ENCODE data around the gene SPDYC.

The SPDYC gene

DNA sequence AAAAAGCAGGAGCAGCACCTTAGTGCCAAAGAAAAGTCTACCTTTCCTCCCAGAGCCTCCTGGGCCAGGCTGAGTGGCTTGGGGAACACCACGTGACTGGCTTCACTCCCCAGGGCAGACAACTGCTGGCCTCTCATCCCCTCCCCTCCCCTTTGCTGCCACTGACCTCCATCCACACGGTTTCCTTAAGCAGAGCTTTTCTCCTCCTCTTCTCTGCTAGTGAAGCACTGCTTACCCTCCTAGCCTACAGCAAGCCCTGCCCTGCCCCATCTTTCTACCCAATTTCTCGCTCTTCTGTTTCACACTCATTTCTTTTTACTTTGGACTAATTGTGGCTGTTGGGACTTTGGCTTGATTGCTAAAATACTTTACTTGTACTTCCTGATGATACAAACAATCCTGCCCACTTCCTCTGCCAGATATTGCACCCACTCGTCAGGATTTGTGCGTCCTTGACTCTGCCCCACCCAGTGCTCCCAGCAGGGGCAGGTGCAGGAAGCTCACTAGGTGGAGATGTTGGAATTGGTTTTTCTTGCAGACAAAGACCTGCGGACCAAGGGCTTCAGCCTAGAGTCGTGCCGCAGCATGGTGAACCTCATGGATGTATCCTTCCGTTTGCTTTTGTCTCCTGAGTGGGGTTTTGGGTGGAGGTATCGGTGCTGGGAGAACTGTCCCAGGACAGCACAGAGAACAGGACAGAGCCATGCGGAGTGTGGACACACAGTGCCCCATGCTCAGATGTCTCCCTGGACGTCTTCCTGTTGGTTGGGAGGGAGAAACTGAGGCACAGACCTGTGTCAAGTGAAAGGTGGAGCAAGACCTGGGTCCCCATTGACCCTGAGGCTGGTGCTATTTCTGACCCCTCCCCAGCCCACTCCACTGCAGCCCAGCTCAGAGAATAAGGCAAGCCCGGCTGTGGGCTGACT lies 39.0 kb downstream of the SPDYC start:
- DNase-seq = no peak

DNA sequence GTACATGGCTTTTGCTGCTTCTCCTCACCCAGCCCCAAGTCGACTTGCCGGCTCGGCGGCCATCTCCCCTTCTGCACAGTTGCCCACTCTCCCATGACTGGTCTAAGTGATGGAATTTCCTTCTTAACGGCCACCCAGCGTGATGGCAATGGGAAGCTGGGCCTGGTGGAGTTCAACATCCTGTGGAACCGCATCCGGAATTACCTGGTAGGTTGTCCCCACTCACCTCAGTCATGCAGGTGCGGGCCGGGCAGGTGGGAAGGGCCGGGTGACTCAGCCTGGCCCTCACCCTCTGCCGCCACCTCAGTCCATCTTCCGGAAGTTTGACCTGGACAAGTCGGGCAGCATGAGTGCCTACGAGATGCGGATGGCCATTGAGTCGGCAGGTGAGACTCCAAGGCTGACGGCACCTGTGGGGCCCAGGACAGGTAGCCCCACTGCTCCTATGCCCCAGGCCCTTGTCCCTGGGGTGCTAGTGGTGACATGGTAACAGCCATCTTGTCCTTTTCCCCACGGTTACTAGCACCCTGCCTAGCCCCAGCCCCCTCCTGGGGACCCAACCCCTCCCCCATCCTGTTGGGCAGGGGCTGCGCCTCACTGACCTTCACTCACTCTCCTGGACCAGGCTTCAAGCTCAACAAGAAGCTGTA lies 39.8 kb downstream of the SPDYC start:
- no peak for DNase-seq

DNA sequence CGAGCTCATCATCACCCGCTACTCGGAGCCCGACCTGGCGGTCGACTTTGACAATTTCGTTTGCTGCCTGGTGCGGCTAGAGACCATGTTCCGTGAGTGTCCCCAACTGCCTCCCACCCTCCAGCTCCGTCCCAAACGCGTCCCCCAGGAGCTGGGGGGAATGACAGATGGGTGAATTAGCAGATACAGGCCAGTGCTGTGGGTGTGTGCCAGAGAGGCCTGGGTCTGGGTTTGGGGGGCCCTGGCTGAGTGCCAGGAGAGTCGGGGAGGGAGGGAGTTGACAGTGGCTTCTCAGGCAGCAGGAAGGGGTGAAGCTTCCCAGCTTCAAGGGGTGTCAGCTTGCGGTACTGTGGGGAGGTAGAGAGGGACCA lies 40.3 kb downstream of the SPDYC start:
- no peak for DNase-seq

DNA sequence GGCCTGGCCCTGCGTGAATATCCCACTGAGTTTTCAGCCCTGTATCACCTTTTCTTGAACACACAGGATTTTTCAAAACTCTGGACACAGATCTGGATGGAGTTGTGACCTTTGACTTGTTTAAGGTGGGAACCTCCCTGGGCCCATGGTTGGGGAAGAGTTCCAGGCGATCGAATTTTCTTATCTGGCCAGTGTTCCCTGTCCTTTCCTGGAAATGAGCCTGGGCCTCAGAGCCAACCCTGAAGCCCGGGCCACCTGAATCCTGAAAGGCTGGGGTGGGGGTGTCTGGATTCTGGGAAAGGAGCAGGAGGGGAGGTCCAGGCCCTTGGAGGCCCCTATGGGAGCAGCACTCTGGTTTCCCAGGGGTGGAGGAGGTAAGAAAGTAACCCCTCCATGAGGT lies 40.7 kb downstream of the SPDYC start:
- no peak for DNase-seq

DNA sequence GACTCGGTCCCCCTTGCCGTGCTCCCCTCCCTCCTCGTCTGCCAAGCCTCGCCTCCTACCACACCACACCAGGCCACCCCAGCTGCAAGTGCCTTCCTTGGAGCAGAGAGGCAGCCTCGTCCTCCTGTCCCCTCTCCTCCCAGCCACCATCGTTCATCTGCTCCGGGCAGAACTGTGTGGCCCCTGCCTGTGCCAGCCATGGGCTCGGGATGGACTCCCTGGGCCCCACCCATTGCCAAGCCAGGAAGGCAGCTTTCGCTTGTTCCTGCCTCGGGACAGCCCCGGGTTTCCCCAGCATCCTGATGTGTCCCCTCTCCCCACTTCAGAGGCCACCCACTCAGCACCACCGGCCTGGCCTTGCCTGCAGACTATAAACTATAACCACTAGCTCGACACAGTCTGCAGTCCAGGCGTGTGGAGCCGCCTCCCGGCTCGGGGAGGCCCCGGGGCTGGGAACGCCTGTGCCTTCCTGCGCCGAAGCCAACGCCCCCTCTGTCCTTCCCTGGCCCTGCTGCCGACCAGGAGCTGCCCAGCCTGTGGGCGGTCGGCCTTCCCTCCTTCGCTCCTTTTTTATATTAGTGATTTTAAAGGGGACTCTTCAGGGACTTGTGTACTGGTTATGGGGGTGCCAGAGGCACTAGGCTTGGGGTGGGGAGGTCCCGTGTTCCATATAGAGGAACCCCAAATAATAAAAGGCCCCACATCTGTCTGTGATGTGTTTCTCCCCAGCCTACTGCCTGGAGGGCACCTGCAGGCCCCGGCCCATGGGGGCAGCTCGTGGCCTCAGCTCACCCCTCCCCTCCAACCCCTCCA lies 41.5 kb downstream of the SPDYC start:
- no peak for DNase-seq

DNA sequence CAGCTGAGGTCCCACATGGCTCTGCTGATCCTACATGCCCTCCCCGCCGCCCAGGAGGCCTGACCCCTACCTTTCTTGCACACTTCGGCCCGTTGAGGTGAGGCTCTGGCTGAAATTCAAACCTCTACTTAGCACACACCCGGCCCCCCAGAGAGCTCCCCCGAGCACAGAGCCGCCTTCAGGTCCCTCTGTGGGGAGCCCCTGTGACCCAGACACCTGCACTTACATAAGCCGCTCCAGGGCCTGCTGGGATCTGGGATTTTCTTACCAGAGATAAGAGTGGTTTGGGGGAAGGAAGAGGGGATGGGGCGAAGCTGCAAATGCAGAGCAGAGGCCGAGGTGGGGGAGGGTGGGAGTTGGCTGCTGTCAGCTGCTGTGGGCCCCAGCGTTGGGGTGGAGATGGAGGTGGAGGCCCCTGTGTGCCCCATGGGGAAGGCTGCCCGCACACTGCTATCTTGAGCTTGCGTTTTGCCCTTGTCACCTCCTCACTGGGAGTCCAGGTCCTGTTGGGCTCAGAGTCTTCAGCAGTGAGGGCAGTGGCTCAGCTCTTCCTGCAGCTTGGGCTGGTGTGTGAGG lies 42.3 kb downstream of the SPDYC start:
- no peak for DNase-seq

DNA sequence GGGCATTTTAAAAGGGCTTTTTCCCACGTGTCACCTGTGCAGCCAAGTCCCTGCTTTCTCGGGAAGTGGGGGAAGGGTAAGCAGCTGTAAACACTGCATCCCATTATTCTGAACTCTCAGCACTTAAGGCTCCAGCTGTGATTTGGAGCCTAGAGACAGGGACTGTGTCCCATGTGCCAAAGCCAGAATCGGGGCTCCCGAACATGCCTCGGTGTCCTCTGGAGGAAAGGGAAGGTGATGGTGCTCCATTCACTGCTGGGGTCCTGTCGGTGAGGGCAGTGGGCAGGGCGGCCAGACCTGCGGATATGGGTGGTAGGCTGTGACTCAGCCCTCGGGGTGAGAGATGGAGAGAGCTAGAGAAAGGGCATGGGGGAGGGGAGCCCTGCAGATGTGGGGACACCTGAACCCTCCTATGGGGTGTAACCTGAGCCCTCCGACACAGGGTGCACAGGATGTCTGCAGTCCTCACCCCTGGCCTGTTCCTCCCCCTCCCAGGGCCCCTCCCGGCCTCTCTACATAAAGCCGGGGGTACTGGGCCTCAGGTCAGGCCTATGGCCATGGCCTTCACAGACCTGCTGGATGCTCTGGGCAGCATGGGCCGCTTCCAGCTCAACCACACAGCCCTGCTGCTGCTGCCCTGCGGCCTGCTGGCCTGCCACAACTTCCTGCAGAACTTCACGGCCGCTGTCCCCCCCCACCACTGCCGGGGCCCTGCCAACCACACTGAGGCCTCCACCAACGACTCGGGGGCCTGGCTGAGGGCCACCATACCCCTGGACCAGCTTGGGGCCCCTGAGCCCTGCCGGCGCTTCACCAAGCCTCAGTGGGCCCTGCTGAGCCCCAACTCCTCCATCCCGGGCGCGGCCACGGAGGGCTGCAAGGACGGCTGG lies 43.5 kb downstream of the SPDYC start:
- no peak for DNase-seq

DNA sequence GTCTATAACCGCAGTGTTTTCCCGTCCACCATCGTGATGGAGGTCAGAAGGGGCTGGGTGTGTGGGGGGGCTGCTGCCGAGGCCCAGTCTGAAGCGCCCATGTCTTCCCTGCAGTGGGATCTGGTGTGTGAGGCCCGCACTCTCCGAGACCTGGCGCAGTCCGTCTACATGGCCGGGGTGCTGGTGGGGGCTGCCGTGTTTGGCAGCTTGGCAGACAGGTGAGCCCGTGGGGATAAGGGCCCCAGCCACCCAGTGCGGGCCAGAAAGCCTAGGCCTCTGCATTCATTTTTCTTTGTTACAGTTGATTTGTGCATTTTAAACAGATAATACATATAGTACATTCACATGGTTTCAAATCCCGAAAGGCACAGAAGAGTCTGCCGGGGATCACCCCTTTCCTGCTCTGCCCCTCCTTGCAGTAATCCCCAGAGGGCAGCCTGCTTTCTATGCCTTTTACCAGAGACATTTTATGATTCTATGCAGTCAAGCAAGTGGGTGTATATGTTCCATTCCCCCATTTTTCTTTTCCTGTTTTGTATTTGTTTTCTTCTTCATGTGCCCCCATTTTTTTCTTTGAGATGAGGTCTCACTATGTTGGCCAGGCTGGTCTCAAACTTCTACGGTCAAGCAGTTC lies 44.3 kb downstream of the SPDYC start:
- no peak for DNase-seq

DNA sequence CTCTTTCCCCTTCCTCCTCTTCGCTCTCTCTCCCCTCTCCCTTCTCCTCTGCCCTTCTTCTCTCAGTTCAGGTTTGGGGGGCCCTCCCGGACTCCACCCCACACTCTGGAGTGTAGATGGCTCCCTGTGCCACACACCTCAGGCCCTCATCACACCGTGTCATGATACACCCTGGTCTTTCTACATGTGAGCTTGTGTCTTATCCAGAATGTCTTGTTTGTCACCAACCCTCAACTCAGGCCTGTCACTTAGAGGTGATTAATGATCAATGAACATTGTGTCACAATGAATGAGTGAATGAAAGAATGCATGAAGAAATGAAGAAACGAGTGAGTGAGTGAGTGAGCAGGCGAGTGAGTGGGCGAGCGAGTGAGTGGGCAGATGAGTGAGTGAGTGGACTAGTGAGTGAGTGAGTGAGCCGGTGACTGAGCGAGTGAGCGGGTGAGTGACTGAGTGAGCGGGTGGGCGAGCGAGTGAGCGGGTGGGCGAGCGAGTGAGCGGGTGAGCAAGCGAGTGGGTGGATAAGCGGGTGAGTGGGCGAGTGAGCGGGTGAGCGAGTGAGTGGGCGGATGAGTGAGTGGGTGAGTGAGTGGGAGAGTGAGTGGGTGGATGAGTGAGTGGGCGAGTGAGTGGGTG lies 45.5 kb downstream of the SPDYC start:
- no peak for DNase-seq

DNA sequence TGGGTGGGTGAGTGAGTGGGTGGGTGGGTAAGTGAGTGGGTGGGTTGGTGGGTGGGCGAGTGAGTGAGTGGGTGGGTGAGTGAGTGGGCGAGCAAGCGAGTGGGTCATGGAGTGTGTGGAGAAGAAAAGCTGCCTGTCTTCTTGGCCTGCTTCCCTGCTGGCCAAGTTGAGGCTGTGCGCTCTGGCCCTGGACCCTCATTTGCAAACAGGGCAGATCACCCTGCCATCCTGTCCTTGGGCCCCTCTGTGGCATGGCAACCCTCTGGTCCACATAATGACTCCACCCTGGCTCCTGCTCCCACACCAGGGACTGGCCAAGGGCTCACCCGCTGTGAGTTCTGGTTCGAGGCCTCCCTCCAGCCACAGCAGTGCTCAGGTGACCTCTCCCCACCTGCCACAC lies 46.8 kb downstream of the SPDYC start:
- no peak for DNase-seq

DNA sequence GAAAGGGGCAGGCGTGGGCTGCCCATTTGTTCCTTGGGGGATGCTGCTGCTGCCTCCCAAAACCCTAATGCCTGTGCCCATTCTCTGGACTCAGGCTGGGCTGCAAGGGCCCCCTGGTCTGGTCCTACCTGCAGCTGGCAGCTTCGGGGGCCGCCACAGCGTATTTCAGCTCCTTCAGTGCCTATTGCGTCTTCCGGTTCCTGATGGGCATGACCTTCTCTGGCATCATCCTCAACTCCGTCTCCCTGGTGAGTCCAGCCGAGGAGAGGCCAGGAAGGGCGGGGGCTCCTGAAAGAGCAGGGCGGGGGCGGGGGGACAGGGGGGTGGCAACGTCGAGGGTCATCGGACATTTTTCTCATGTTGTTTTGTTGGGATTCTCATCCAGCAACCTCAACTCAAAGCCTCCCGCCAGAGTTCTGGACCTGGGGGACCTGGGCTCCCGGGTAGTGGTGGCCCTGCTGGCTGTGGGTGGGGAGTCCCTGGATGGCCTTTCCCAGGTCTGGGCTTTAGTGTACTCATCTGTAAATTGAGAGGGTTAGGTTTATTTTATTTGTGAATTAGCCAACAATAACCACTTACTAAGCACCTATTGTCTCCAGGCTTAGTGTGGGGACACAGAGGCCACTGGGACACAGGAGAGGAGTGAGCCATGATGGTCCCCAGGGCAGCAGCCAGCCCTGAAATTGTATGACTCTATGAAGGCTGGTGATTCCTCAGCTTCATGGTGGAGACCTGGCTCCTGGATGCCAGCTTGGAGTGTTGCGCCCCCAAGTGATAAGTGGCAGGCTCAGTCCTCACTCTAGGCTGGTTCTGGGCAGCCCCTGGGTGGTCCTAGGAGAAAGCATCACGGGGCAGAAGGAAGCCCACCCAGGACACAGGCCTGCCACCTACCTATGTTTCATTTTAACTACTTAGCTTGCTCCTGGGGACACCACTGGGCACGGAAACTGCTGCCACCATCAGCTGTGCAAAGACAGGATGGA lies 47.7 kb downstream of the SPDYC start:
- DNase-seq = no peak

DNA sequence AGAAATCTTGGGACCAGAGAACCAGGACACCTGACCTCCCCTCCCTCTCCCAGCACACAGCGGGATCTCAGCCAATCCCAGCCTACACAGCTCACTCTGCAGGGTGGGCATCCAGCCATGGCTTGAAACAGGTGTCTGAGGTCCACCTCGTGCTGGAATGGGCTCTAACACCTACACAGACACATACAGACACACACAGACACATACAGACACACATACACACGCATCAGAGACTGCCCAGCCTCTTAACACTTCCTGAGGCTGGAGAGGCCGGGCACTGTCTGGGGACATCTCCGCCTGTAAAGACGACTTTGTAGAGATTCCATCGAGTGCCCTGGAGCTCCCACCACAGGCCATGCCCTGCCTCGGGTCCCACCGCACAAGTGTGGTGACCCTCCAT lies 48.4 kb downstream of the SPDYC start:
- no peak for DNase-seq

DNA sequence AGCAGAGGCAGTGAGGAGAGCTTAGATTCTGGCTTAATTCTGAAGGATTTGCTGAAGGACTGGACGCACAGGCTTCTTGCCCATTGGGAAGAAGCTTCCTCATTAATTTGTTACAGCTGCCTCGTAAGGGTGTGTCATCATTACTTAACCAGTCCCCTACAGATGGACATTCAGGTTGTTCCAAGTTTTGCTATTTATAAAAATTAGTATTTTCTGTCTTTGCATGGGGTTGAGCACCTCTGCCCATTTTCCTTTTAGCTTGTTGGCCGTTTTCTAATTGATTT lies 49.8 kb downstream of the SPDYC start:
- DNase-seq = no peak

DNA sequence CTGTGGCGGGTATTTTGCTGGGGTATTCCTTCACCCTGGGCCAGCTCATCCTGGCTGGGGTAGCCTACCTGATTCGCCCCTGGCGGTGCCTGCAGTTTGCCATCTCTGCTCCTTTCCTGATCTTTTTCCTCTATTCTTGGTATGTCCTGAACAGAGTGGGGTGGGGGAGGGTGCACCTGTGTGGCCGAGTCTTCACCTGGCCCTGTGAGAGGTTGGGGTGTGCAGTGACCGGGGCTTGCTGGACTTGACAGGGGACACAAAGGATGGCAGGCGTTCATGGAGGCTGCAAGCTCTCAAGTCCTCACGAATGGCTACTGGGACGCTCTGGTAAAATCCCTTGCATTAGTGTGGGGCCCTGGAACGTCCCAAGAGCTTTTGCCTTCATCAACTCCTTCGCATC lies 51.0 kb downstream of the SPDYC start:
- DNase-seq = no peak

Data from NCI-H1436 (cell line).